Measurements from ENCODE around the gene SCYGR2. TPM values are rescaled to one million over a fixed set of nuclear protein-coding genes. Genes with fewer than 3 reads are reported as not detected.

SCYGR2 gene
- polyA plus RNA-seq, 1 of the 3 experiments (the other 2 are of a cell fraction), result not detected

- TF ChIP-seq, protein P1, sequence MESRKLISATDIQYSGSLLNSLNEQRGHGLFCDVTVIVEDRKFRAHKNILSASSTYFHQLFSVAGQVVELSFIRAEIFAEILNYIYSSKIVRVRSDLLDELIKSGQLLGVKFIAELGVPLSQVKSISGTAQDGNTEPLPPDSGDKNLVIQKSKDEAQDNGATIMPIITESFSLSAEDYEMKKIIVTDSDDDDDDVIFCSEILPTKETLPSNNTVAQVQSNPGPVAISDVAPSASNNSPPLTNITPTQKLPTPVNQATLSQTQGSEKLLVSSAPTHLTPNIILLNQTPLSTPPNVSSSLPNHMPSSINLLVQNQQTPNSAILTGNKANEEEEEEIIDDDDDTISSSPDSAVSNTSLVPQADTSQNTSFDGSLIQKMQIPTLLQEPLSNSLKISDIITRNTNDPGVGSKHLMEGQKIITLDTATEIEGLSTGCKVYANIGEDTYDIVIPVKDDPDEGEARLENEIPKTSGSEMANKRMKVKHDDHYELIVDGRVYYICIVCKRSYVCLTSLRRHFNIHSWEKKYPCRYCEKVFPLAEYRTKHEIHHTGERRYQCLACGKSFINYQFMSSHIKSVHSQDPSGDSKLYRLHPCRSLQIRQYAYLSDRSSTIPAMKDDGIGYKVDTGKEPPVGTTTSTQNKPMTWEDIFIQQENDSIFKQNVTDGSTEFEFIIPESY (IDR thresholded peaks at IDR 0.05; ENCODE audit: borderline replicate concordance, low read depth), result no peak
These were observed 29.1 kb downstream of the SCYGR2 start (continued) for GRCh38 chr2:227627769-227628168.

GRCh38 chr2:227629435-227629834 lies 30.7 kb downstream of the SCYGR2 start:
- POLR2A ChIA-PET, result no interaction called here
- peaks cover 0 to 5% of the 10 kb centered on the region in 2 experiments; a peak in 1 of 4 replicates for H3K4me1 ChIP-seq (ENCODE audit: control insufficient read depth in 1 of 2, insufficient read depth in 2 of 2, low read depth in 1 of 2, low read length in 1 of 2)

More at GRCh38 chr2:227629435-227629834, 30.7 kb downstream of the SCYGR2 start:
- no peak for DNase-seq
- TF ChIP-seq USF1 (IDR thresholded peaks at IDR 0.05; ENCODE audit: borderline replicate concordance, low read depth), result no peak
- TF ChIP-seq EP300 (IDR thresholded peaks at IDR 0.05; ENCODE audit: borderline replicate concordance in 1 of 2, low read depth in 1 of 2, low read length in 1 of 2), result no peak
- no peak for TF ChIP-seq MAX (IDR thresholded peaks at IDR 0.05; ENCODE audit: low read depth)
- no peak for TF ChIP-seq RAD21 (IDR thresholded peaks at IDR 0.05; ENCODE audit: low read length)
- no peak for TF ChIP-seq GABPA (IDR thresholded peaks at IDR 0.05; ENCODE audit: low read depth)
- TF ChIP-seq TCF12 (IDR thresholded peaks at IDR 0.05), result no peak
- TF ChIP-seq FOXJ3 (CRISPR knock-in tag; IDR thresholded peaks at IDR 0.05), result no peak
- TF ChIP-seq RFX5 (IDR thresholded peaks at IDR 0.05; ENCODE audit: low read length), result no peak
- TF ChIP-seq GATA2 (CRISPR knock-in tag; IDR thresholded peaks at IDR 0.05), result no peak
- TF ChIP-seq, protein P1 (IDR thresholded peaks at IDR 0.05; ENCODE audit: borderline replicate concordance, low read depth), result no peak
- TF ChIP-seq JUND (IDR thresholded peaks at IDR 0.05), result no peak
- TF ChIP-seq TEAD4 (IDR thresholded peaks at IDR 0.05; ENCODE audit: borderline replicate concordance, insufficient read depth), result no peak
- TF ChIP-seq NFIC (IDR thresholded peaks at IDR 0.05; ENCODE audit: borderline replicate concordance), result no peak
- no peak for TF ChIP-seq EZH2phosphoT487 (IDR thresholded peaks at IDR 0.05; ENCODE audit: borderline replicate concordance, low read depth)
- TF ChIP-seq MEF2A (IDR thresholded peaks at IDR 0.05; ENCODE audit: borderline replicate concordance, low read depth), result no peak
- Histone ChIP-seq H3K79me2 (ENCODE audit: insufficient read depth) (no peaks in the 10 kb centered on the region), H3K36me3 (replicated peaks in 1 of 2; ENCODE audit: control insufficient read depth in 1 of 2, insufficient read depth in 2 of 2, low read length in 1 of 2) (no peaks in the 10 kb centered on the region), H4K20me1 (ENCODE audit: insufficient read depth) (no peaks in the 10 kb centered on the region), H3K4me3 (ENCODE audit: low read depth in 2 of 2, low read length in 1 of 2) (no peak overlapping the region), H3K4me2 (no peak overlapping the region), H3K27me3 (ENCODE audit: insufficient read depth) (no peaks in the 10 kb centered on the region), H3K9ac (no peak overlapping the region), H3K27ac (ENCODE audit: low read depth in 2 of 2, low read length in 1 of 2) (no peak overlapping the region), H3K9me3 (no peaks in the 10 kb centered on the region), H2AFZ (ENCODE audit: low read depth) (no peak overlapping the region), H3K9me2 (no peaks in the 10 kb centered on the region), H3F3A (replicated peaks; ENCODE audit: insufficient read depth) (no peaks in the 10 kb centered on the region)
- WGBS (ENCODE audit: low lambda C conversion rate), result 40% methylated on average over 7 of the region's 7 CpGs
- CTCF ChIA-PET, result no interaction called here
